HEK293T (cell line): ENCODE results near the gene CALML5.

Experiments used
- CTCF ChIA-PET: fragments of 350-600 bp; formaldehyde crosslinking; extraction: SDS; loops from one replicate; lab custom pipeline; 2021; ENCODE audit warnings: antibody characterized with exemption, inconsistent platforms; lab: Yijun Ruan, JAX
- POLR2A ChIA-PET: fragments of 350-600 bp; formaldehyde crosslinking; extraction: SDS; loops from one replicate; lab custom pipeline; 2020; ENCODE audit warnings: antibody characterized with exemption, inconsistent platforms; lab: Yijun Ruan, JAX
- DNase-seq: peaks from one replicate; pipeline ENCODE4 v3.0.0; 2012; ENCODE audit warnings: mixed read lengths; ENCODE audit errors: extremely low spot score
- ARNT ChIP-seq: fragments of 450-650 bp; IDR thresholded peaks from 2 replicates; pipeline ENCODE4 v1.6.1; 2017; ENCODE audit warnings: mild to moderate bottlenecking
- BHLHE40 ChIP-seq: fragments of 450-650 bp; IDR thresholded peaks from 2 replicates; pipeline ENCODE4 v1.6.1; 2016; ENCODE audit warnings: mild to moderate bottlenecking, moderate library complexity, borderline replicate concordance
- CTBP1 ChIP-seq: fragments of 450-650 bp; IDR thresholded peaks from 2 replicates; pipeline ENCODE4 v1.6.1; 2016; ENCODE audit warnings: borderline replicate concordance
- ELF4 ChIP-seq: fragments of 450-650 bp; IDR thresholded peaks from 2 replicates; pipeline ENCODE4 v1.6.1; 2017; ENCODE audit warnings: antibody characterized with exemption
- FOXA1 ChIP-seq: fragments of 450-650 bp; IDR thresholded peaks from 2 replicates; pipeline ENCODE4 v1.6.1; 2016; ENCODE audit warnings: mild to moderate bottlenecking
- FOXK2 ChIP-seq: fragments of 450-650 bp; IDR thresholded peaks from 2 replicates; pipeline ENCODE4 v1.6.1; 2016; ENCODE audit warnings: mild to moderate bottlenecking
- FOXM1 ChIP-seq: fragments of 450-650 bp; IDR thresholded peaks from 2 replicates; pipeline ENCODE4 v1.6.1; 2017; ENCODE audit warnings: mild to moderate bottlenecking, borderline replicate concordance
- HDGF ChIP-seq: fragments of 450-650 bp; IDR thresholded peaks from 2 replicates; pipeline ENCODE4 v1.6.1; 2017; ENCODE audit warnings: antibody characterized with exemption, borderline replicate concordance
- L3MBTL2 ChIP-seq: fragments of 450-650 bp; conservative IDR thresholded peaks from 2 replicates; pipeline ENCODE4 v1.6.1; 2016; ENCODE audit warnings: mild to moderate bottlenecking
- LEF1 ChIP-seq: fragments of 450-650 bp; IDR thresholded peaks from 2 replicates; pipeline ENCODE4 v1.6.1; 2017; ENCODE audit warnings: mild to moderate bottlenecking, borderline replicate concordance
- NFRKB ChIP-seq: fragments of 450-650 bp; IDR thresholded peaks from 2 replicates; pipeline ENCODE4 v1.6.1; 2016; ENCODE audit warnings: mild to moderate bottlenecking, moderate library complexity
- PKNOX1 ChIP-seq: fragments of 450-650 bp; IDR thresholded peaks from 2 replicates; pipeline ENCODE4 v1.6.1; 2016
- SP1 ChIP-seq: fragments of 450-650 bp; IDR thresholded peaks from 2 replicates; pipeline ENCODE4 v1.6.1; 2017
- SUZ12 ChIP-seq: fragments of 450-650 bp; IDR thresholded peaks from 2 replicates; pipeline ENCODE4 v1.6.1; 2016; ENCODE audit warnings: mild to moderate bottlenecking
- TARDBP ChIP-seq: fragments of 450-650 bp; IDR thresholded peaks from 2 replicates; pipeline ENCODE4 v1.6.1; 2016
- ZNF384 ChIP-seq: fragments of 450-650 bp; IDR thresholded peaks from 2 replicates; pipeline ENCODE4 v1.6.1; 2016

Gene CALML5

GRCh38 chr10:5499493-5500140 is at the start of gene CALML5:
CALML5 (minus strand) TSS chr10:5499570; CDS start chr10:5499438, 132 bp downstream.
- ChIA-PET POLR2A (no interaction called here), CTCF (no interaction called here)
- TF ChIP-seq FOXA1, result no peak
- TF ChIP-seq SP1, result no peak
- TF ChIP-seq FOXM1, result no peak
- TF ChIP-seq FOXK2, result no peak
- TF ChIP-seq TARDBP, result no peak
- TF ChIP-seq ELF4, result no peak
- TF ChIP-seq ZNF384, result no peak
- no peak for TF ChIP-seq HDGF
- no peak for TF ChIP-seq PKNOX1
- no peak for TF ChIP-seq ARNT
- TF ChIP-seq SUZ12, result no peak
- DNase-seq, result no peak

- TF ChIP-seq ARNT (no peak), BHLHE40 (no peak), FOXK2 (no peak), LEF1 (no peak), ZNF384 (no peak), FOXA1 (no peak)
- no peak for DNase-seq
- CTCF ChIA-PET, result interaction anchor here (1.2 to 1.4 kb wide), 2 partner anchors 12 to 82 kb away, joined by 3 to 4 read pairs; no protein-coding TSS in a partner anchor
- POLR2A ChIA-PET, result interaction anchor here (0.5 to 1.5 kb wide), 6 partner anchors 14 to 342 kb away, joined by 3 to 5 read pairs (median 4); partner anchors contain the start of genes ANKRD16 and FBH1
Measured at GRCh38 chr10:5547931-5548660, 48.7 kb upstream of the CALML5 start.

- POLR2A ChIA-PET, result interaction anchor here (0.9 kb wide), 1 partner anchor 45 kb away, joined by 3 read pairs; no protein-coding TSS in a partner anchor
- DNase-seq, result no peak
Measured at GRCh38 chr10:5547681-5547930, 48.2 kb upstream of the CALML5 start.

GRCh38 chr10:5546891-5547680 is 47.7 kb upstream of the CALML5 start:
- no peak for TF ChIP-seq SUZ12
- TF ChIP-seq ARNT, result no peak
- TF ChIP-seq FOXA1, result no peak
- no peak for TF ChIP-seq FOXK2
- TF ChIP-seq ELF4, result no peak
- no peak for TF ChIP-seq TARDBP
- TF ChIP-seq BHLHE40, result no peak
- no peak for TF ChIP-seq CTBP1
- TF ChIP-seq NFRKB, result no peak
- no peak for TF ChIP-seq PKNOX1
- no peak for TF ChIP-seq SP1
- TF ChIP-seq HDGF, result no peak
- TF ChIP-seq ZNF384, result no peak
- no peak for TF ChIP-seq L3MBTL2
- no peak for TF ChIP-seq FOXM1
- TF ChIP-seq LEF1, result no peak
- ChIA-PET POLR2A (interaction anchor here (0.9 to 2.1 kb wide), 3 partner anchors 7 to 45 kb away, joined by 3 to 5 read pairs (median 3); no protein-coding TSS in a partner anchor), CTCF (interaction anchor here (0.8 kb wide), 1 partner anchor 76 kb away, joined by 3 read pairs; no protein-coding TSS in a partner anchor)
- no peak for DNase-seq

More at GRCh38 chr10:5547681-5547930, 48.2 kb upstream of the CALML5 start:
- CTCF ChIA-PET, result no interaction called here
- TF ChIP-seq FOXA1, result no peak
- TF ChIP-seq PKNOX1, result no peak
- no peak for TF ChIP-seq FOXM1
- no peak for TF ChIP-seq ZNF384
- TF ChIP-seq CTBP1, result no peak
- TF ChIP-seq SUZ12, result no peak
- no peak for TF ChIP-seq NFRKB
- TF ChIP-seq L3MBTL2, result no peak
- TF ChIP-seq FOXK2, result no peak
- TF ChIP-seq ELF4, result no peak
- TF ChIP-seq ARNT, result no peak
- TF ChIP-seq HDGF, result no peak
- no peak for TF ChIP-seq BHLHE40
- TF ChIP-seq LEF1, result no peak
- TF ChIP-seq TARDBP, result no peak

- CTCF ChIA-PET, result interaction anchor here (0.8 kb wide), 1 partner anchor 77 kb away, joined by 3 read pairs; no protein-coding TSS in a partner anchor
- TF ChIP-seq BHLHE40 (no peak), L3MBTL2 (peak; percentile 66; the same call in 1 of the 2 replicates)
- POLR2A ChIA-PET, result interaction anchor here (1.0 to 2.1 kb wide), 3 partner anchors 8 to 100 kb away, joined by 3 to 5 read pairs (median 4); no protein-coding TSS in a partner anchor
- DNase-seq, result peak; percentile 46
Measured at GRCh38 chr10:5545778-5546710, 46.7 kb upstream of the CALML5 start.
